IMR-90 (cell line): Measurements from ENCODE around the gene PMPCA. TPM values are rescaled to one million over a fixed set of nuclear protein-coding genes. Genes with fewer than 3 reads are reported as not detected.

Experiments used
- ATAC-seq: fragments of 200-7000 bp; cut with Tn5 transposase; 2 replicates; pipeline ENCODE4 v1.9.1; 2020; ENCODE audit warnings: low read depth, mild to moderate bottlenecking, moderate library complexity
- BruUV-seq: library from RNA; stranded (reverse); fragments of 400-500 nt; replicated peaks from 2 replicates; lab custom pipeline; 2021; lab: Mats Ljungman, UMichigan
- CTCF ChIA-PET: fragments of 300-600 bp; formaldehyde crosslinking; extraction: SDS; loops from one replicate; lab custom pipeline; 2021; ENCODE audit warnings: antibody characterized with exemption; lab: Yijun Ruan, JAX
- POLR2A ChIA-PET: fragments of 300-600 bp; sonication (Branson Sonifier 250); formaldehyde crosslinking; loops from one replicate; lab custom pipeline; 2022; ENCODE audit warnings: antibody characterized with exemption; ENCODE audit not compliant: unreplicated experiment; lab: Charles Lee
- DNase-seq: peaks from one replicate; pipeline ENCODE4 v3.0.0; 2013
- H2AFZ ChIP-seq: replicated peaks from 2 replicates; pipeline ENCODE3; 2013; ENCODE audit warnings: low read length, mild to moderate bottlenecking; ENCODE audit not compliant: poor library complexity
- H2AK5ac ChIP-seq: 2 replicates; pipeline ENCODE4 v1.6.1; 2013; ENCODE audit warnings: low read depth, low read length, inconsistent platforms
- H2AK9ac ChIP-seq: replicated peaks from 2 replicates; pipeline ENCODE3; 2013; ENCODE audit warnings: mild to moderate bottlenecking, low read depth, low read length, moderate library complexity; ENCODE audit not compliant: poor library complexity
- H2BK120ac ChIP-seq: 2 replicates; pipeline ENCODE4 v1.6.1; 2013; ENCODE audit warnings: low read depth, low read length, inconsistent platforms
- H2BK15ac ChIP-seq: 3 replicates; pipeline ENCODE4 v1.6.1; 2013; ENCODE audit warnings: low read depth, low read length, inconsistent platforms
- H2BK20ac ChIP-seq: 2 replicates; pipeline ENCODE4 v1.6.1; 2013; ENCODE audit warnings: low read depth, mild to moderate bottlenecking, inconsistent platforms, low read length, moderate library complexity
- H2BK5ac ChIP-seq: 2 replicates; pipeline ENCODE4 v1.6.1; 2013; ENCODE audit warnings: mild to moderate bottlenecking, low read depth, low read length, inconsistent platforms; ENCODE audit not compliant: poor library complexity, severe bottlenecking
- H3K14ac ChIP-seq: replicated peaks from 2 replicates; pipeline ENCODE4 v1.6.1; 2013; ENCODE audit warnings: low read depth, low read length, inconsistent platforms
- H3K18ac ChIP-seq: 2 replicates; pipeline ENCODE4 v1.6.1; 2013; ENCODE audit warnings: low read depth, low read length, control low read depth
- H3K23ac ChIP-seq: 2 replicates; pipeline ENCODE4 v1.6.1; 2013; ENCODE audit warnings: low read depth, low read length, inconsistent platforms
- H3K27ac ChIP-seq: 2 replicates; pipeline ENCODE4 v1.5.1; 2013; ENCODE audit warnings: mild to moderate bottlenecking, control low read depth, low read length; ENCODE audit not compliant: insufficient read depth
- H3K27me3 ChIP-seq: 2 replicates; pipeline ENCODE4 v1.6.1; 2013; ENCODE audit warnings: low read length; ENCODE audit not compliant: control insufficient read depth, insufficient read depth
- H3K36me3 ChIP-seq: 2 replicates; pipeline ENCODE4 v1.6.1; 2013; ENCODE audit warnings: low read length, mixed read lengths; ENCODE audit not compliant: control insufficient read depth, insufficient read depth
- H3K4ac ChIP-seq: 2 replicates; pipeline ENCODE4 v1.6.1; 2013; ENCODE audit warnings: low read depth, low read length, inconsistent platforms
- H3K4me1 ChIP-seq: 2 replicates; pipeline ENCODE4 v1.6.1; 2013; ENCODE audit warnings: low read length, mixed read lengths; ENCODE audit not compliant: control insufficient read depth, insufficient read depth
- H3K4me2 ChIP-seq: 2 replicates; pipeline ENCODE4 v1.6.1; 2013; ENCODE audit warnings: low read depth, mild to moderate bottlenecking, control low read depth, low read length, moderate library complexity
- H3K4me3 ChIP-seq: 2 replicates; pipeline ENCODE4 v1.5.1; 2013; ENCODE audit warnings: low read depth, mild to moderate bottlenecking, control low read depth, low read length, moderate library complexity; ENCODE audit not compliant: insufficient read depth
- H3K56ac ChIP-seq: 2 replicates; pipeline ENCODE4 v1.6.1; 2013; ENCODE audit warnings: low read length, inconsistent platforms; ENCODE audit not compliant: insufficient read depth; ENCODE audit errors: extremely low read depth
- H3K79me1 ChIP-seq, 2 experiments: 2 replicates each; pipeline ENCODE4 v1.6.1; 2013; ENCODE audit warnings: low read length in 2 of 2, inconsistent platforms in 1 of 2, low read depth in 1 of 2
- H3K9ac ChIP-seq: 2 replicates; pipeline ENCODE4 v1.6.1; 2013; ENCODE audit warnings: low read depth, low read length, control low read depth
- H3K9me1 ChIP-seq: 2 replicates; pipeline ENCODE4 v1.6.1; 2013; ENCODE audit warnings: low read length, inconsistent platforms; ENCODE audit not compliant: insufficient read depth
- H3K9me3 ChIP-seq: 2 replicates; pipeline ENCODE4 v1.6.1; 2013; ENCODE audit warnings: low read length; ENCODE audit not compliant: control insufficient read depth, insufficient read depth
- H4K20me1 ChIP-seq: 2 replicates; pipeline ENCODE4 v1.6.1; 2013; ENCODE audit warnings: low read length, inconsistent platforms; ENCODE audit not compliant: insufficient read depth
- H4K5ac ChIP-seq: 2 replicates; pipeline ENCODE4 v1.6.1; 2013; ENCODE audit warnings: mild to moderate bottlenecking, low read depth, low read length, control low read depth
- H4K8ac ChIP-seq, 2 experiments: 2 replicates each; pipeline ENCODE4 v1.6.1; 2013; ENCODE audit warnings: low read depth in 2 of 2, low read length in 2 of 2, control low read depth in 1 of 2, inconsistent platforms in 1 of 2
- H4K91ac ChIP-seq: 2 replicates; pipeline ENCODE4 v1.6.1; 2013; ENCODE audit warnings: low read depth, low read length, inconsistent platforms; ENCODE audit not compliant: insufficient read depth
- BHLHE40 ChIP-seq: fragments of 150-350 bp; IDR thresholded peaks from 2 replicates; pipeline ENCODE4 v1.6.1; 2016; ENCODE audit warnings: mild to moderate bottlenecking, low read depth, low read length
- CEBPB ChIP-seq: IDR thresholded peaks from 2 replicates; pipeline ENCODE4 v1.6.1; 2012; ENCODE audit warnings: low read depth, low read length, improper control_type of control experiment
- CHD1 ChIP-seq: IDR thresholded peaks from 2 replicates; pipeline ENCODE4 v1.6.1; 2012; ENCODE audit warnings: low read depth, low read length, improper control_type of control experiment
- CTCF ChIP-seq: conservative IDR thresholded peaks from 2 replicates; pipeline ENCODE4 v1.5.1; 2012; ENCODE audit warnings: mild to moderate bottlenecking, low read depth, low read length, improper control_type of control experiment
- ELK1 ChIP-seq: fragments of 150-350 bp; IDR thresholded peaks from 2 replicates; pipeline ENCODE4 v1.6.1; 2016; ENCODE audit warnings: low read depth, mild to moderate bottlenecking, low read length, moderate library complexity, borderline replicate concordance
- FOS ChIP-seq: fragments of 150-350 bp; IDR thresholded peaks from 2 replicates; pipeline ENCODE4 v1.6.1; 2016; ENCODE audit warnings: low read depth, low read length
- MAFK ChIP-seq: IDR thresholded peaks from 2 replicates; pipeline ENCODE4 v1.6.1; 2012; ENCODE audit warnings: low read depth, low read length, improper control_type of control experiment
- MXI1 ChIP-seq: IDR thresholded peaks from 2 replicates; pipeline ENCODE4 v1.6.1; 2012; ENCODE audit warnings: low read depth, mild to moderate bottlenecking, low read length, moderate library complexity, borderline replicate concordance
- POLR2A ChIP-seq: IDR thresholded peaks from 2 replicates; pipeline ENCODE4 v1.6.1; 2012; ENCODE audit warnings: mild to moderate bottlenecking, low read depth, low read length
- RAD21 ChIP-seq: IDR thresholded peaks from 2 replicates; pipeline ENCODE4 v1.6.1; 2012; ENCODE audit warnings: low read length, improper control_type of control experiment
- RFX5 ChIP-seq: IDR thresholded peaks from 2 replicates; pipeline ENCODE4 v1.8.0; 2012; ENCODE audit warnings: low read depth, mild to moderate bottlenecking, low read length, moderate library complexity
- SMC3 ChIP-seq: fragments of 150-350 bp; IDR thresholded peaks from 2 replicates; pipeline ENCODE4 v1.6.1; 2016; ENCODE audit warnings: low read depth, mild to moderate bottlenecking, antibody characterized with exemption, low read length, moderate library complexity
- USF2 ChIP-seq: fragments of 150-350 bp; IDR thresholded peaks from 2 replicates; pipeline ENCODE4 v1.6.1; 2017; ENCODE audit warnings: mild to moderate bottlenecking, antibody characterized with exemption, low read length, low read depth
- WGBS, 2 experiments: methylation state at CpG; one replicate each; pipeline versions ENCODE4 v1.1.5 to v1.1.7; 2013; ENCODE audit warnings: missing lambda C conversion rate in 2 of 2; ENCODE audit not compliant: insufficient read length in 1 of 2; ENCODE audit errors: extremely low coverage in 2 of 2; 5-methylcytosine and 5-hydroxymethylcytosine counted together
- dilution Hi-C: fragments of 300-500 bp; cut with HindIII; formaldehyde crosslinking; loops from one replicate; pipeline ENCODE4 v1.14.3; 2018; ENCODE audit warnings: low sequenced_read_pairs; ENCODE audit not compliant: unreplicated experiment
- in situ Hi-C: fragments of 300-500 bp; cut with MboI; formaldehyde crosslinking; loops from 3 replicates; pipeline ENCODE4 v1.14.3; 2019; ENCODE audit warnings: low sequenced_read_pairs, inconsistent platforms, mixed read lengths
- intact Hi-C: fragments of 100-400 bp; cut with micrococcal nuclease; formaldehyde crosslinking; loops from 2 replicates; pipeline ENCODE4 v1.10.0; 2022
- polyA plus RNA-seq, 3 experiments: library from polyadenylated mRNA; depleted of rRNA; stranded (reverse); fragments of >200 nt; gene quantifications; 2 replicates each; pipeline ENCODE4 v1.2.3, GENCODE V29; 2012; ENCODE audit warnings: low replicate concordance in 1 of 3
- total RNA-seq: library from RNA; depleted of rRNA; stranded (reverse); fragments of >200 nt; gene quantifications from 2 replicates; pipeline ENCODE4 v1.2.3, GENCODE V29; 2012

PMPCA gene
- total and polyA plus RNA-seq, 2 of the 4 experiments (the other 2 are of a cell fraction): 62.6 to 95.8 TPM

GRCh38 chr9:136419092-136419420 is 8.6 kb downstream of the PMPCA start (continued):
- TF ChIP-seq BHLHE40: no peak
- no peak for TF ChIP-seq CEBPB
- no peak for TF ChIP-seq ELK1
- TF ChIP-seq RAD21: no peak

- DNase-seq (no peak), ATAC-seq (no peak)
- Histone ChIP-seq H3K18ac (no peak overlapping the region), H3K27me3 (no peaks in the 10 kb centered on the region), H3K9ac (no peak overlapping the region), H2BK120ac (no peak overlapping the region), H2AFZ (no peak overlapping the region), H3K4me3 (no peak overlapping the region), H3K9me3 (no peaks in the 10 kb centered on the region), H3K56ac (no peak overlapping the region), H3K27ac (no peak overlapping the region), H4K91ac (no peak overlapping the region), H3K36me3 (peaks cover 68% of the 10 kb centered on the region), H3K79me1 (peaks cover 0 to 7% of the 10 kb centered on the region in 2 experiments; a peak in 1 of 4 replicates), H2BK20ac (no peak overlapping the region), H3K14ac (no peak overlapping the region), H2AK5ac (no peak overlapping the region), H3K9me1 (no peaks in the 10 kb centered on the region), H4K5ac (no peak overlapping the region), H2BK5ac (no peak overlapping the region), H3K4me2 (no peak overlapping the region), H4K8ac (no peak overlapping the region), H3K4ac (no peak overlapping the region), H3K4me1 (no peaks in the 10 kb centered on the region), H2BK15ac (no peak overlapping the region), H3K23ac (no peak overlapping the region), H4K20me1 (peaks cover 6% of the 10 kb centered on the region; the same call in 1 of the 2 replicates), H2AK9ac (no peak overlapping the region)
- POLR2A ChIA-PET: no interaction called here
- CTCF ChIA-PET: interaction anchor here (0.7 kb wide), 1 partner anchor 8 kb away, joined by 4 read pairs; no protein-coding TSS in a partner anchor
- in situ Hi-C loops (no loop called here), dilution Hi-C loops (no loop called here), intact Hi-C loops (no loop called here)
- no TSS peak for BruUV-seq
- 92% methylated on average over 17 of the region's 21 CpGs; no CpG with 5 or more reads in 1 of the 2 experiments for WGBS, 2 experiments
- TF ChIP-seq FOS (no peak), MXI1 (no peak), SMC3 (no peak), RFX5 (no peak), BHLHE40 (no peak), CHD1 (no peak), ELK1 (no peak), POLR2A (no peak), MAFK (no peak), CEBPB (no peak), USF2 (no peak), CTCF (no peak)
Measured at GRCh38 chr9:136421791-136422190, 11.3 kb downstream of the PMPCA start.
